Hepatocyte (in vitro differentiated cells): ENCODE measurements around the gene TTF1. TPM values are rescaled to one million over a fixed set of nuclear protein-coding genes. Genes with fewer than 3 reads are reported as not detected.

Experiments used
- DNase-seq: peaks from one replicate; pipeline ENCODE4 v3.0.0-alpha.2; 2016; ENCODE audit warnings: low spot score
- H2AFZ ChIP-seq: fragments of 200-600 bp; sonication (generic); 2 replicates; pipeline ENCODE4 v1.6.0; 2016; ENCODE audit warnings: antibody characterized with exemption, mild to moderate bottlenecking
- H3K27ac ChIP-seq: fragments of 200-600 bp; sonication (generic); 2 replicates; pipeline ENCODE4 v1.5.1; 2016; ENCODE audit warnings: mild to moderate bottlenecking
- H3K27me3 ChIP-seq: fragments of 200-600 bp; sonication (generic); 2 replicates; pipeline ENCODE4 v1.6.1; 2016
- H3K36me3 ChIP-seq: fragments of 200-600 bp; sonication (generic); replicated peaks from 2 replicates; pipeline ENCODE4 v1.5.1; 2016; ENCODE audit warnings: low read depth; ENCODE audit not compliant: insufficient read depth
- H3K4me1 ChIP-seq: fragments of 200-600 bp; sonication (generic); 2 replicates; pipeline ENCODE4 v1.5.1; 2016; ENCODE audit warnings: mild to moderate bottlenecking, moderate library complexity; ENCODE audit not compliant: insufficient read depth
- H3K4me2 ChIP-seq: fragments of 200-600 bp; sonication (generic); 2 replicates; pipeline ENCODE4 v1.6.0; 2016
- H3K4me3 ChIP-seq: fragments of 200-600 bp; sonication (generic); 2 replicates; pipeline ENCODE4 v1.5.1; 2016; ENCODE audit warnings: mild to moderate bottlenecking
- H3K79me2 ChIP-seq: fragments of 200-600 bp; sonication (generic); 2 replicates; pipeline ENCODE4 v1.6.0; 2017; ENCODE audit warnings: mild to moderate bottlenecking
- H3K9me2 ChIP-seq: fragments of 200-600 bp; sonication (generic); replicated peaks from 2 replicates; pipeline ENCODE4 v1.6.0; 2017; ENCODE audit warnings: mild to moderate bottlenecking; ENCODE audit not compliant: insufficient read depth
- H3K9me3 ChIP-seq: fragments of 200-600 bp; sonication (generic); 2 replicates; pipeline ENCODE4 v1.5.1; 2016; ENCODE audit warnings: low read depth, mild to moderate bottlenecking
- H4K20me1 ChIP-seq: fragments of 200-600 bp; sonication (generic); 2 replicates; pipeline ENCODE4 v1.6.0; 2016; ENCODE audit warnings: mild to moderate bottlenecking; ENCODE audit not compliant: insufficient read depth, poor library complexity, severe bottlenecking
- EZH2 ChIP-seq: fragments of 200-600 bp; sonication (generic); IDR thresholded peaks from 2 replicates; pipeline ENCODE4 v1.6.1; 2016; ENCODE audit warnings: antibody characterized with exemption, mild to moderate bottlenecking, borderline replicate concordance
- EZH2phosphoT487 ChIP-seq: fragments of 200-600 bp; sonication (generic); IDR thresholded peaks from one replicate; pipeline ENCODE4 v1.6.1; 2018; ENCODE audit warnings: antibody characterized with exemption, mild to moderate bottlenecking, low read depth, moderate library complexity; ENCODE audit not compliant: unreplicated experiment, severe bottlenecking
- WGBS: methylation state at CpG from one replicate; pipeline ENCODE4 v1.1.6; 2016; ENCODE audit warnings: low lambda C conversion rate; ENCODE audit errors: missing lambda C conversion rate; 5-methylcytosine and 5-hydroxymethylcytosine counted together
- polyA plus RNA-seq: library from polyadenylated mRNA; unstranded; fragments of >200 nt; fragmentation: Nextera tagmentation; extraction: Ambion mirVana; gene quantifications from 2 replicates; pipeline ENCODE4 v1.2.1, GENCODE V29; 2016
- total RNA-seq: library from RNA; depleted of rRNA; stranded (reverse); fragments of >200 nt; gene quantifications from 2 replicates; pipeline ENCODE4 v1.2.3, GENCODE V29; 2014
- TF ChIP-seq, protein P1 (sequence below): fragments of 200-600 bp; sonication (generic); IDR thresholded peaks from 2 replicates; pipeline ENCODE4 v1.5.1; 2016; ENCODE audit warnings: antibody characterized with exemption, mild to moderate bottlenecking; ENCODE audit not compliant: poor library complexity

The TTF1 gene
- total and polyA plus RNA-seq, 2 experiments from 2014 or later = 5.5 to 7.0 TPM

DNA sequence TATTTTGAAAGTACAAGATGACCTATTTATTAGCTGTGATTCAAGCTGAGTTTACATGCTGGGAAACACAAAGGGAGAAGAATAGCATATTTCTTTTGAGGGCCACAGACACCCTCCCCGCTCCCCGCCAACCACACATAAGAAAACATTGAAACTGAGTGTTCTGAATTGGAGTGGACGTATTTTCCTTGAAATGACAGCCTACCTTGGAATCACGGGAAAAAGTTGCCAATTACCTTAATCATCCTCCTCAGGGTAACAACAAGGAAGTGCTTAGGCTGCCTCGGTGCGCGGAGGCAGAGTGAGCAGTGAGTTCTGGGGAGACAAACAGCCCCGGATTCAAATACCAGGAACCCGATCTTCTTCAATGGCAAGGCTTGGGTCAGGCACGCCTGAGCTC is 34.8 kb upstream of the TTF1 start:
- Histone ChIP-seq H3K4me2 (no peak overlapping the region), H4K20me1 (no peaks in the 10 kb centered on the region), H3K36me3 (no peaks in the 10 kb centered on the region), H3K9me3 (no peaks in the 10 kb centered on the region), H3K27ac (no peak overlapping the region), H2AFZ (no peak overlapping the region), H3K4me3 (no peak overlapping the region), H3K27me3 (peaks cover 12% of the 10 kb centered on the region), H3K9me2 (no peaks in the 10 kb centered on the region), H3K4me1 (no peaks in the 10 kb centered on the region), H3K79me2 (no peaks in the 10 kb centered on the region)
- DNase-seq = no peak
- no peak for TF ChIP-seq EZH2phosphoT487
- TF ChIP-seq, protein P1, sequence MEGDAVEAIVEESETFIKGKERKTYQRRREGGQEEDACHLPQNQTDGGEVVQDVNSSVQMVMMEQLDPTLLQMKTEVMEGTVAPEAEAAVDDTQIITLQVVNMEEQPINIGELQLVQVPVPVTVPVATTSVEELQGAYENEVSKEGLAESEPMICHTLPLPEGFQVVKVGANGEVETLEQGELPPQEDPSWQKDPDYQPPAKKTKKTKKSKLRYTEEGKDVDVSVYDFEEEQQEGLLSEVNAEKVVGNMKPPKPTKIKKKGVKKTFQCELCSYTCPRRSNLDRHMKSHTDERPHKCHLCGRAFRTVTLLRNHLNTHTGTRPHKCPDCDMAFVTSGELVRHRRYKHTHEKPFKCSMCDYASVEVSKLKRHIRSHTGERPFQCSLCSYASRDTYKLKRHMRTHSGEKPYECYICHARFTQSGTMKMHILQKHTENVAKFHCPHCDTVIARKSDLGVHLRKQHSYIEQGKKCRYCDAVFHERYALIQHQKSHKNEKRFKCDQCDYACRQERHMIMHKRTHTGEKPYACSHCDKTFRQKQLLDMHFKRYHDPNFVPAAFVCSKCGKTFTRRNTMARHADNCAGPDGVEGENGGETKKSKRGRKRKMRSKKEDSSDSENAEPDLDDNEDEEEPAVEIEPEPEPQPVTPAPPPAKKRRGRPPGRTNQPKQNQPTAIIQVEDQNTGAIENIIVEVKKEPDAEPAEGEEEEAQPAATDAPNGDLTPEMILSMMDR = no peak
- no peak for TF ChIP-seq EZH2
- 71% methylated on average over 10 of the region's 10 CpGs for WGBS

GRCh38 chr9:132440735-132441134 is 34.1 kb upstream of the TTF1 start:
- WGBS = 78% methylated on average over 6 of the region's 6 CpGs
- Histone ChIP-seq H2AFZ (no peak overlapping the region), H3K79me2 (no peaks in the 10 kb centered on the region), H3K4me3 (no peak overlapping the region), H3K27me3 (peaks cover 13% of the 10 kb centered on the region), H3K4me1 (no peaks in the 10 kb centered on the region), H3K9me2 (no peaks in the 10 kb centered on the region), H3K27ac (no peak overlapping the region), H3K36me3 (no peaks in the 10 kb centered on the region), H4K20me1 (no peaks in the 10 kb centered on the region), H3K4me2 (no peak overlapping the region), H3K9me3 (no peaks in the 10 kb centered on the region)
- TF ChIP-seq EZH2phosphoT487 (no peak), EZH2 (no peak)
- TF ChIP-seq, protein P1 = no peak
- no peak for DNase-seq

DNA sequence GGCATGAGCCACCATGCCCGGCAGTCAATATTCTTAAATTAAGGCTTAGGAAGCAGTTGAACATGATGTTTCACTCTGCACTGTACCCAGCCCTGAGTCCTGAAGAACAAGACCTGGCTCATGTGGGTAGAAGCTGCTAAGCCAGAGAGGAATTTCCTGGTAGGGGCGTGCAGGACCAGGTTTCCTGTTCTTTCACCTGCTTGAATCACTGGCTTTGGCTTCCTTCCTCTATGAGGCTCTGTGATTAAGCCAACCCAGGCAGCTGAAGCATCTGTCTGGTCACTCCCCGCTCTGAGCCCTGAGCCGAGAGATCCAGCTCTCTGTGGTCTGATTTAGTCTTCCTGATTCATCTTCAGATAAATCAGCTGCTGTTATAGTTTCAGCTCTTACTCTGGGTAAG is 32.5 kb upstream of the TTF1 start:
- H3K36me3 ChIP-seq = no peaks in the 10 kb centered on the region
- WGBS = 80% methylated on average over 4 of the region's 4 CpGs
- H3K9me2 ChIP-seq = no peaks in the 10 kb centered on the region
- no peaks in the 10 kb centered on the region for H3K79me2 ChIP-seq
- no peak overlapping the region for H2AFZ ChIP-seq
- H3K4me3 ChIP-seq = no peak overlapping the region
- no peak for DNase-seq
- no peak for TF ChIP-seq EZH2
- TF ChIP-seq, protein P1 = no peak
- TF ChIP-seq EZH2phosphoT487 = no peak
- H3K9me3 ChIP-seq = no peaks in the 10 kb centered on the region
- no peak overlapping the region for H3K27ac ChIP-seq
- H4K20me1 ChIP-seq = no peaks in the 10 kb centered on the region
- H3K4me2 ChIP-seq = no peak overlapping the region
- H3K27me3 ChIP-seq = peaks cover 28% of the 10 kb centered on the region
- H3K4me1 ChIP-seq = no peaks in the 10 kb centered on the region

DNA sequence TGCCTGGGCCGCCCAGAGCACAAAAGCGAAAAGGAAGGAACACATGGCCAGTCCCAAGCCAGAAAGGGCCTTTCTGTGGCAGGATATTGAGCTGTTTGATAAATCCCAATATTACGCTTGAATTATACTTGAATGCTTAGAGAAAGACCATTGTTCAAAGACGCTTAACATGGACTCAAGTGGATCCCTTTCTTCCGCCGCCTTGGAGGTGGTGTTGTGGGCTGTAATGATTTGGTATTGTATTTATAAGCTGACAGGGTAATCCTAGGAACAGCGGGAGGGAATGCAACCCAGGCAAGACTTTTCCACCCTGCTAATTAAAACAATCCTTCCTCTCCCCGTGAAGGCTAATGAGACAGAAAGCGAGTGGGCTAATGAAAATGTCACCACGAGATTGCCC is 28.2 kb upstream of the TTF1 start:
- Histone ChIP-seq H3K4me1 (no peaks in the 10 kb centered on the region), H4K20me1 (no peaks in the 10 kb centered on the region), H3K4me3 (no peak overlapping the region), H3K27ac (no peak overlapping the region), H3K36me3 (no peaks in the 10 kb centered on the region), H3K27me3 (peaks cover 30% of the 10 kb centered on the region), H3K79me2 (no peaks in the 10 kb centered on the region), H2AFZ (no peak overlapping the region), H3K9me2 (no peaks in the 10 kb centered on the region), H3K9me3 (no peaks in the 10 kb centered on the region), H3K4me2 (no peak overlapping the region)
- no peak for DNase-seq
- 47% methylated on average over 10 of the region's 10 CpGs for WGBS
- TF ChIP-seq EZH2phosphoT487 (no peak), EZH2 (no peak)
